Measurements from ENCODE around the gene RGL1.

The RGL1 gene

DNA sequence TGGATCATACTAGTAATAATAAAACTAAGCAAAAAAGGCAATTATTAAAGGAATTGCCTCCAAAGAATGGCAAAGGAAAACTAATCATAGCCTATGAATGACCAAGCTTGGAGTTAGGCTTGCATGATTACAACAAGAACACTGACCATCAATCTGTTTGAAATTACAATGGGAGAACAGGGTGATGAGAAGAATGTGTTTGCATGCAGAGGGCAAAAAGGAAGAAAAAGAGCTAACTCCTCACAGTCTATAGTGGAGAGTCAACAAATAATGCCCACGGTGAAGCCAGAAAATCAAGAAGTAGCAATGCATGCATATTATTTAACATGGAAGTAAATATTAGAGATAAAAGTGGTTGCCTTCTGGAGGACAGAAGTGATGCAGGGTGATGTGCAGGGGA, 160.8 kb downstream of the RGL1 start:
- Histone ChIP-seq H3K9me3 (ENCODE audit: control insufficient read depth, insufficient read depth, low read depth, low read length) (no peaks in the 10 kb centered on the region), H3K4me3 (ENCODE audit: low read depth, low read length) (no peak overlapping the region), H3K36me3 (ENCODE audit: control insufficient read depth in 2 of 2, insufficient read depth in 1 of 2, low read length in 2 of 2) (no peaks in the 10 kb centered on the region), H3K27ac (ENCODE audit: extremely low read depth, low read depth, low read length) (no peak overlapping the region), H3K4me1 (ENCODE audit: control insufficient read depth, insufficient read depth, low read length) (no peaks in the 10 kb centered on the region)
- CTCF ChIA-PET, result interaction anchor here (0.6 to 0.7 kb wide), 2 partner anchors 21 to 41 kb away, joined by 3 read pairs; no protein-coding TSS in a partner anchor
- POLR2A ChIA-PET, result no interaction called here
- TF ChIP-seq ZNF175 (tag by site-specific recombination; IDR thresholded peaks at IDR 0.05), result no peak
- no peak for TF ChIP-seq ZNF488 (tag by site-specific recombination; IDR thresholded peaks at IDR 0.05)
- no peak for TF ChIP-seq ZNF354C (tag by site-specific recombination; IDR thresholded peaks at IDR 0.05; ENCODE audit: borderline replicate concordance, low read depth)
- TF ChIP-seq ZNF747 (tag by site-specific recombination; IDR thresholded peaks at IDR 0.05), result no peak
- no peak for TF ChIP-seq ZFP37 (tag by site-specific recombination; IDR thresholded peaks at IDR 0.05)
- no peak for TF ChIP-seq REPIN1 (tag by site-specific recombination; IDR thresholded peaks at IDR 0.05; ENCODE audit: low read depth)
- TF ChIP-seq PRDM1 (tag by site-specific recombination; IDR thresholded peaks at IDR 0.05), result no peak
- no peak for TF ChIP-seq ZBTB6 (tag by site-specific recombination; IDR thresholded peaks at IDR 0.05)
- TF ChIP-seq GLIS2 (tag by site-specific recombination; IDR thresholded peaks at IDR 0.05), result no peak
- TF ChIP-seq GLI2 (tag by site-specific recombination; IDR thresholded peaks at IDR 0.05; ENCODE audit: borderline replicate concordance, low read depth), result no peak
- no peak for TF ChIP-seq ZXDB (tag by site-specific recombination; IDR thresholded peaks at IDR 0.05)
- TF ChIP-seq, protein P1, sequence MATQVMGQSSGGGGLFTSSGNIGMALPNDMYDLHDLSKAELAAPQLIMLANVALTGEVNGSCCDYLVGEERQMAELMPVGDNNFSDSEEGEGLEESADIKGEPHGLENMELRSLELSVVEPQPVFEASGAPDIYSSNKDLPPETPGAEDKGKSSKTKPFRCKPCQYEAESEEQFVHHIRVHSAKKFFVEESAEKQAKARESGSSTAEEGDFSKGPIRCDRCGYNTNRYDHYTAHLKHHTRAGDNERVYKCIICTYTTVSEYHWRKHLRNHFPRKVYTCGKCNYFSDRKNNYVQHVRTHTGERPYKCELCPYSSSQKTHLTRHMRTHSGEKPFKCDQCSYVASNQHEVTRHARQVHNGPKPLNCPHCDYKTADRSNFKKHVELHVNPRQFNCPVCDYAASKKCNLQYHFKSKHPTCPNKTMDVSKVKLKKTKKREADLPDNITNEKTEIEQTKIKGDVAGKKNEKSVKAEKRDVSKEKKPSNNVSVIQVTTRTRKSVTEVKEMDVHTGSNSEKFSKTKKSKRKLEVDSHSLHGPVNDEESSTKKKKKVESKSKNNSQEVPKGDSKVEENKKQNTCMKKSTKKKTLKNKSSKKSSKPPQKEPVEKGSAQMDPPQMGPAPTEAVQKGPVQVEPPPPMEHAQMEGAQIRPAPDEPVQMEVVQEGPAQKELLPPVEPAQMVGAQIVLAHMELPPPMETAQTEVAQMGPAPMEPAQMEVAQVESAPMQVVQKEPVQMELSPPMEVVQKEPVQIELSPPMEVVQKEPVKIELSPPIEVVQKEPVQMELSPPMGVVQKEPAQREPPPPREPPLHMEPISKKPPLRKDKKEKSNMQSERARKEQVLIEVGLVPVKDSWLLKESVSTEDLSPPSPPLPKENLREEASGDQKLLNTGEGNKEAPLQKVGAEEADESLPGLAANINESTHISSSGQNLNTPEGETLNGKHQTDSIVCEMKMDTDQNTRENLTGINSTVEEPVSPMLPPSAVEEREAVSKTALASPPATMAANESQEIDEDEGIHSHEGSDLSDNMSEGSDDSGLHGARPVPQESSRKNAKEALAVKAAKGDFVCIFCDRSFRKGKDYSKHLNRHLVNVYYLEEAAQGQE (tag by site-specific recombination; IDR thresholded peaks at IDR 0.05), result no peak
- no peak for TF ChIP-seq ZFP41 (tag by site-specific recombination; IDR thresholded peaks at IDR 0.05; ENCODE audit: borderline replicate concordance)
- no peak for TF ChIP-seq ZNF623 (tag by site-specific recombination; IDR thresholded peaks at IDR 0.05)
- TF ChIP-seq ZIC2 (tag by site-specific recombination; IDR thresholded peaks at IDR 0.05), result no peak
- no peak for TF ChIP-seq ZNF830 (tag by site-specific recombination; IDR thresholded peaks at IDR 0.05; ENCODE audit: low read depth)
- no peak for TF ChIP-seq OVOL3 (tag by site-specific recombination; IDR thresholded peaks at IDR 0.05)
- TF ChIP-seq ZNF596 (tag by site-specific recombination; IDR thresholded peaks at IDR 0.05), result no peak

DNA sequence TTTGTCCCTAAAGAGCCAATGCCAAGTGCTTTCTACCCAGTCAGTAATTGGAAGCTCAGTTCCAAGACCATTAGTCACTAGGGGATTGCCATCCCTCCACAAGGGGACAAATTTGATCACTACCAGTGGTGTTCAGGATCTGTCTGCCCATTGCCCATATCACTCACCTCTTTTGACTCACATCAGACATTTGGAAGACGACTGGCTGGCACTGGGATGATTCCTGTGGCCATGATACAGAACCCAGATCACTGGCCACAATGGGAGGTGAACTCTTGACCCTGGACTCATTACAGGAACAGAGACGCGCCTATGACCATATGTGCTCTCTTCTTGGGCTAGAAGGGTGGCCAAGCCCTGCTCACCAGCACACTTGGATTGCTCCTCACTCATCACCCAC, 161.6 kb downstream of the RGL1 start:
- H3K4me1 ChIP-seq (ENCODE audit: control insufficient read depth, insufficient read depth, low read length), result no peaks in the 10 kb centered on the region
- H3K9me3 ChIP-seq (ENCODE audit: control insufficient read depth, insufficient read depth, low read depth, low read length), result no peaks in the 10 kb centered on the region
- POLR2A ChIA-PET, result no interaction called here
- H3K36me3 ChIP-seq (ENCODE audit: control insufficient read depth in 2 of 2, insufficient read depth in 1 of 2, low read length in 2 of 2), result no peaks in the 10 kb centered on the region
- H3K27ac ChIP-seq (ENCODE audit: extremely low read depth, low read depth, low read length), result no peak overlapping the region
- no peak overlapping the region for H3K4me3 ChIP-seq (ENCODE audit: low read depth, low read length)
- CTCF ChIA-PET, result no interaction called here
- no peak for TF ChIP-seq ZEB2 (tag by site-specific recombination; IDR thresholded peaks at IDR 0.05)
- TF ChIP-seq ZNF362 (tag by site-specific recombination; IDR thresholded peaks at IDR 0.05), result no peak
- TF ChIP-seq, protein P2, sequence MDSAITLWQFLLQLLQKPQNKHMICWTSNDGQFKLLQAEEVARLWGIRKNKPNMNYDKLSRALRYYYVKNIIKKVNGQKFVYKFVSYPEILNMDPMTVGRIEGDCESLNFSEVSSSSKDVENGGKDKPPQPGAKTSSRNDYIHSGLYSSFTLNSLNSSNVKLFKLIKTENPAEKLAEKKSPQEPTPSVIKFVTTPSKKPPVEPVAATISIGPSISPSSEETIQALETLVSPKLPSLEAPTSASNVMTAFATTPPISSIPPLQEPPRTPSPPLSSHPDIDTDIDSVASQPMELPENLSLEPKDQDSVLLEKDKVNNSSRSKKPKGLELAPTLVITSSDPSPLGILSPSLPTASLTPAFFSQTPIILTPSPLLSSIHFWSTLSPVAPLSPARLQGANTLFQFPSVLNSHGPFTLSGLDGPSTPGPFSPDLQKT (IDR thresholded peaks at IDR 0.05; ENCODE audit: borderline replicate concordance, low read depth, low read length), result no peak
- TF ChIP-seq ZNF521 (tag by site-specific recombination; IDR thresholded peaks at IDR 0.05), result no peak
- TF ChIP-seq ZNF639 (tag by site-specific recombination; IDR thresholded peaks at IDR 0.05), result no peak
- no peak for TF ChIP-seq ZNF391 (tag by site-specific recombination; IDR thresholded peaks at IDR 0.05; ENCODE audit: borderline replicate concordance, low read depth)
- TF ChIP-seq, protein P3, sequence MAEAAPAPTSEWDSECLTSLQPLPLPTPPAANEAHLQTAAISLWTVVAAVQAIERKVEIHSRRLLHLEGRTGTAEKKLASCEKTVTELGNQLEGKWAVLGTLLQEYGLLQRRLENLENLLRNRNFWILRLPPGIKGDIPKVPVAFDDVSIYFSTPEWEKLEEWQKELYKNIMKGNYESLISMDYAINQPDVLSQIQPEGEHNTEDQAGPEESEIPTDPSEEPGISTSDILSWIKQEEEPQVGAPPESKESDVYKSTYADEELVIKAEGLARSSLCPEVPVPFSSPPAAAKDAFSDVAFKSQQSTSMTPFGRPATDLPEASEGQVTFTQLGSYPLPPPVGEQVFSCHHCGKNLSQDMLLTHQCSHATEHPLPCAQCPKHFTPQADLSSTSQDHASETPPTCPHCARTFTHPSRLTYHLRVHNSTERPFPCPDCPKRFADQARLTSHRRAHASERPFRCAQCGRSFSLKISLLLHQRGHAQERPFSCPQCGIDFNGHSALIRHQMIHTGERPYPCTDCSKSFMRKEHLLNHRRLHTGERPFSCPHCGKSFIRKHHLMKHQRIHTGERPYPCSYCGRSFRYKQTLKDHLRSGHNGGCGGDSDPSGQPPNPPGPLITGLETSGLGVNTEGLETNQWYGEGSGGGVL (tag by site-specific recombination; IDR thresholded peaks at IDR 0.05), result no peak
- TF ChIP-seq ZNF175 (tag by site-specific recombination; IDR thresholded peaks at IDR 0.05), result no peak
